OCI-LY3 (cell line): ENCODE measurements around the gene PPP3CB.

Experiments used
- H2AFZ ChIP-seq: fragments of 200-600, 300-600 bp; shearing (Covaris generic); 2 replicates; pipeline ENCODE4 v1.6.0; 2014; ENCODE audit warnings: antibody characterized with exemption, low read depth, low read length
- H3K27ac ChIP-seq: fragments of 200-600, 300-600 bp; sonication (generic); 2 replicates; pipeline ENCODE4 v1.5.1; 2014; ENCODE audit warnings: mild to moderate bottlenecking, low read length, moderate library complexity, mixed read lengths
- H3K27me3 ChIP-seq: fragments of 200-600, 300-600 bp; sonication (generic); 2 replicates; pipeline ENCODE4 v1.6.1; 2014; ENCODE audit warnings: low read depth, low read length, mixed read lengths
- H3K36me3 ChIP-seq: fragments of 200-600, 300-600 bp; sonication (generic); replicated peaks from 2 replicates; pipeline ENCODE3; 2014; ENCODE audit warnings: low read depth, low read length, mixed read lengths
- H3K4me1 ChIP-seq: fragments of 300-600, 200-600 bp; sonication (generic); 2 replicates; pipeline ENCODE4 v1.6.1; 2014; ENCODE audit warnings: low read length, mixed read lengths
- H3K4me2 ChIP-seq: fragments of 200-600, 300-600 bp; sonication (generic); 2 replicates; pipeline ENCODE4 v1.6.1; 2014; ENCODE audit warnings: low read length, mixed read lengths
- H3K4me3 ChIP-seq: fragments of 300-600, 200-600 bp; sonication (generic); 2 replicates; pipeline ENCODE4 v1.5.1; 2014; ENCODE audit warnings: antibody characterized with exemption, mild to moderate bottlenecking, low read length, moderate library complexity
- H3K79me2 ChIP-seq: fragments of 300-600, 200-600 bp; shearing (Covaris generic); 2 replicates; pipeline ENCODE4 v1.6.1; 2014; ENCODE audit warnings: mild to moderate bottlenecking, low read length, mixed read lengths
- H3K9ac ChIP-seq: fragments of 300-600, 200-600 bp; shearing (Covaris generic); 2 replicates; pipeline ENCODE4 v1.6.0; 2014; ENCODE audit warnings: mild to moderate bottlenecking, low read length, moderate library complexity
- H3K9me3 ChIP-seq: fragments of 200-600, 300-600 bp; shearing (Covaris generic); 2 replicates; pipeline ENCODE4 v1.6.1; 2014; ENCODE audit warnings: low read length, mixed read lengths; ENCODE audit not compliant: insufficient read depth
- H4K20me1 ChIP-seq: fragments of 200-600, 300-600 bp; sonication (generic); 2 replicates; pipeline ENCODE4 v1.6.1; 2016; ENCODE audit warnings: low read length, mixed read lengths; ENCODE audit not compliant: insufficient read depth
- CTCF ChIP-seq: fragments of 200-600, 300-600 bp; sonication (generic); IDR thresholded peaks from 2 replicates; pipeline ENCODE4 v1.5.1; 2014; ENCODE audit warnings: antibody characterized with exemption, low read length, low read depth
- EZH2phosphoT487 ChIP-seq: fragments of 200-600 bp; shearing (Covaris generic); IDR thresholded peaks from 2 replicates; pipeline ENCODE4 v1.6.1; 2018; ENCODE audit warnings: antibody characterized with exemption, mixed run types, low read depth

The PPP3CB gene

GRCh38 chr10:73439055-73439454 lies 56.8 kb downstream of the PPP3CB start:
- Histone ChIP-seq H4K20me1 (no peaks in the 10 kb centered on the region), H3K79me2 (no peaks in the 10 kb centered on the region), H3K27ac (no peak overlapping the region), H2AFZ (no peak overlapping the region), H3K9ac (no peak overlapping the region), H3K4me2 (no peak overlapping the region), H3K4me3 (no peak overlapping the region), H3K36me3 (peaks cover 4% of the 10 kb centered on the region), H3K4me1 (no peaks in the 10 kb centered on the region), H3K9me3 (no peaks in the 10 kb centered on the region), H3K27me3 (no peaks in the 10 kb centered on the region)
- TF ChIP-seq EZH2phosphoT487: no peak
- TF ChIP-seq CTCF: no peak

GRCh38 chr10:73433538-73433867 lies 62.3 kb downstream of the PPP3CB start, which contains the start of gene MSS51:
TSS of gene MSS51 (minus strand) at chr10:73433561. CDS start at chr10:73428284, 5,277 bp downstream.
- H3K4me1 ChIP-seq: no peaks in the 10 kb centered on the region
- H4K20me1 ChIP-seq: no peaks in the 10 kb centered on the region
- peaks cover 4% of the 10 kb centered on the region for H3K36me3 ChIP-seq
- no peaks in the 10 kb centered on the region for H3K27me3 ChIP-seq
- no peak within 1 kb of the TSS for H3K27ac ChIP-seq
- no peaks in the 10 kb centered on the region for H3K79me2 ChIP-seq
- TF ChIP-seq CTCF: no peak
- TF ChIP-seq EZH2phosphoT487: no peak
- H3K9ac ChIP-seq: no peak within 1 kb of the TSS
- H3K4me2 ChIP-seq: no peak within 1 kb of the TSS
- no peaks in the 10 kb centered on the region for H3K9me3 ChIP-seq
- H2AFZ ChIP-seq: no peak within 1 kb of the TSS
- no peak within 1 kb of the TSS for H3K4me3 ChIP-seq

GRCh38 chr10:73432646-73433537 lies 62.9 kb downstream of the PPP3CB start:
- no peak overlapping the region for H3K4me3 ChIP-seq
- H3K4me1 ChIP-seq: no peaks in the 10 kb centered on the region
- H3K9ac ChIP-seq: no peak overlapping the region
- TF ChIP-seq EZH2phosphoT487 (no peak), CTCF (no peak)
- no peaks in the 10 kb centered on the region for H3K9me3 ChIP-seq
- H3K27ac ChIP-seq: no peak overlapping the region
- peaks cover 1% of the 10 kb centered on the region for H3K36me3 ChIP-seq
- no peaks in the 10 kb centered on the region for H3K27me3 ChIP-seq
- no peak overlapping the region for H3K4me2 ChIP-seq
- no peak overlapping the region for H2AFZ ChIP-seq
- no peaks in the 10 kb centered on the region for H3K79me2 ChIP-seq
- H4K20me1 ChIP-seq: no peaks in the 10 kb centered on the region

GRCh38 chr10:73426318-73426717 lies 69.5 kb downstream of the PPP3CB start:
- Histone ChIP-seq H3K27ac (no peak overlapping the region), H3K4me1 (peaks cover 9% of the 10 kb centered on the region; the same call in 1 of the 2 replicates), H3K9me3 (no peaks in the 10 kb centered on the region), H3K9ac (no peak overlapping the region), H4K20me1 (no peaks in the 10 kb centered on the region), H3K36me3 (peaks cover 9% of the 10 kb centered on the region), H2AFZ (no peak overlapping the region), H3K4me2 (no peak overlapping the region), H3K4me3 (no peak overlapping the region), H3K27me3 (no peaks in the 10 kb centered on the region), H3K79me2 (no peaks in the 10 kb centered on the region)
- TF ChIP-seq EZH2phosphoT487: no peak
- TF ChIP-seq CTCF: no peak
